Body of pancreas (tissue), 4 donors: ENCODE measurements around the gene KAT2A. TPM values are rescaled to one million over a fixed set of nuclear protein-coding genes. Genes with fewer than 3 reads are reported as not detected.
A peak's percentile ranks its signal among the peaks of the same experiment; 100 is the strongest.

Experiments
- ATAC-seq: fragments of 150-250 bp; one replicate; pipeline ENCODE4 v1.9.1; 2016
- DNase-seq, 4 donors: peaks; one replicate each; pipeline ENCODE4 v3.0.0-alpha.2; 2019
- H3K27ac ChIP-seq, 4 donors: fragments of 200-600 bp; sonication (generic); 1 replicate in 3 of 4; 2 replicates in 1 of 4; pipeline versions ENCODE4 v1.5.1 to v1.6.1; 2016 to 2019; ENCODE audit warnings: mild to moderate bottlenecking in 1 of 4, mixed read lengths in 1 of 4, moderate library complexity in 1 of 4
- H3K27me3 ChIP-seq, 2 donors: fragments of 200-600 bp; sonication (generic); one replicate each; pipeline ENCODE4 v1.6.0; 2016; ENCODE audit warnings: mild to moderate bottlenecking in 1 of 2
- H3K36me3 ChIP-seq, 2 donors: fragments of 200-600 bp; sonication (generic); replicated peaks in 1 of 2; 2 replicates each; pipeline ENCODE4 v1.5.1; 2016; ENCODE audit warnings: low read depth in 2 of 2; ENCODE audit not compliant: insufficient read depth in 1 of 2
- H3K4me1 ChIP-seq: fragments of 200-600 bp; sonication (generic); one replicate; pipeline ENCODE4 v1.6.0; 2016
- H3K4me3 ChIP-seq, 2 donors: fragments of 200-600 bp; sonication (generic); 1 replicate in 1 of 2; 2 replicates in 1 of 2; pipeline ENCODE4 v1.5.1; 2016 to 2019
- H3K9me3 ChIP-seq, 3 donors: fragments of 200-600 bp; sonication (generic); 1 replicate in 2 of 3; 2 replicates in 1 of 3; pipeline ENCODE4 v1.5.1; 2016
- CTCF ChIP-seq, 7 experiments: fragments of 450-650 bp in 4 of 7; fragments of 200-600 bp in 3 of 7; sonication (generic) in 3 of 7; IDR thresholded peaks; one replicate each; pipeline ENCODE4 v1.5.1; 2016 to 2019; ENCODE audit warnings: antibody characterized with exemption in 7 of 7
- POLR2A ChIP-seq, 3 donors: fragments of 450-650 bp; IDR thresholded peaks; one replicate each; pipeline ENCODE4 v1.6.1; 2016; ENCODE audit warnings: antibody characterized with exemption in 3 of 3, mild to moderate bottlenecking in 2 of 3
- WGBS, 2 donors: methylation state at CpG; one replicate each; pipeline ENCODE4 v1.1.5; 2017; 5-methylcytosine and 5-hydroxymethylcytosine counted together
- intact Hi-C: fragments of 100-400 bp; cut with DNase I; formaldehyde crosslinking; loops from one replicate; pipeline ENCODE4 v1.15.1; 2023
- total RNA-seq, 2 donors: library from RNA; depleted of rRNA; stranded (reverse); fragments of >200 nt; gene quantifications; one replicate each; pipeline ENCODE4 v1.1.0, GENCODE V29; 2016

The KAT2A gene
- total RNA-seq, 2 donors from 2014 or later, result 50.6 to 58.7 TPM

GRCh38 chr17:42110301-42111264 is 10.6 kb downstream of the KAT2A start:
- no peaks in the 10 kb centered on the region for H3K27me3 ChIP-seq
- peaks cover 21% of the 10 kb centered on the region for H3K4me1 ChIP-seq
- ATAC-seq, result no peak
- H3K27ac ChIP-seq, result peak overlapping the region in 1 of 4 donors; percentile 90
- intact Hi-C loops, result loop anchor here (5.0 kb wide), 1 partner anchor 38 kb away; no protein-coding TSS in a partner anchor
- H3K9me3 ChIP-seq, result no peaks in the 10 kb centered on the region
- no peaks in the 10 kb centered on the region for H3K36me3 ChIP-seq
- DNase-seq, result no peak
- no peak for TF ChIP-seq CTCF (IDR thresholded peaks at IDR 0.05)
- TF ChIP-seq POLR2A (IDR thresholded peaks at IDR 0.05), result no peak
- no peak overlapping the region for H3K4me3 ChIP-seq
- 87 to 90% methylated on average over 17 to 18 of the region's 18 CpGs for WGBS, 2 donors

- DNase-seq, result no peak
- H3K36me3 ChIP-seq, result no peaks in the 10 kb centered on the region
Observed at GRCh38 chr17:42109086-42109485, 12.1 kb downstream of the KAT2A start.

GRCh38 chr17:42107597-42108576 is 13.3 kb downstream of the KAT2A start:
- Histone ChIP-seq H3K27me3 (no peaks in the 10 kb centered on the region), H3K4me3 (no peak overlapping the region), H3K27ac (no peak overlapping the region), H3K36me3 (no peaks in the 10 kb centered on the region), H3K9me3 (no peaks in the 10 kb centered on the region), H3K4me1 (peaks cover 16% of the 10 kb centered on the region)
- 44 to 78% methylated on average over 27 to 49 of the region's 51 CpGs for WGBS, 2 donors
- TF ChIP-seq CTCF (IDR thresholded peaks at IDR 0.05) (no peak), POLR2A (IDR thresholded peaks at IDR 0.05) (no peak)
- DNase-seq, result peak; percentile 35 to 79 (median 70)
- no peak for ATAC-seq
- intact Hi-C loops, result no loop called here

More at GRCh38 chr17:42109086-42109485, 12.1 kb downstream of the KAT2A start:
- Histone ChIP-seq H3K9me3 (no peaks in the 10 kb centered on the region), H3K4me3 (no peak overlapping the region), H3K4me1 (peaks cover 21% of the 10 kb centered on the region), H3K27ac (no peak overlapping the region), H3K27me3 (no peaks in the 10 kb centered on the region)
- intact Hi-C loops, result no loop called here
- TF ChIP-seq CTCF (IDR thresholded peaks at IDR 0.05) (no peak), POLR2A (IDR thresholded peaks at IDR 0.05) (no peak)
- ATAC-seq, result no peak
- 94 to 95% methylated on average over 2 to 9 of the region's 9 CpGs for WGBS, 2 donors

- 62 to 78% methylated on average over 6 of the region's 6 CpGs for whole genome bisulfite sequencing, 2 donors
- Histone ChIP-seq H3K9me3 (no peaks in the 10 kb centered on the region), H3K36me3 (no peaks in the 10 kb centered on the region)
Observed at GRCh38 chr17:42107124-42107523, 14.0 kb downstream of the KAT2A start.

More at GRCh38 chr17:42107124-42107523, 14.0 kb downstream of the KAT2A start:
- no peak for TF ChIP-seq POLR2A (IDR thresholded peaks at IDR 0.05)
- no peak for TF ChIP-seq CTCF (IDR thresholded peaks at IDR 0.05)
- Histone ChIP-seq H3K4me1 (peaks cover 13% of the 10 kb centered on the region), H3K4me3 (no peak overlapping the region), H3K27me3 (no peaks in the 10 kb centered on the region), H3K27ac (no peak overlapping the region)
- ATAC-seq (no peak), DNase-seq (no peak)
- intact Hi-C loops, result no loop called here
